ENCODE measurements around the gene RORB.
"Not testable (repeated sequence)": the region's sequence is repeated elsewhere in the genome, so short reads cannot be mapped to it uniquely, and the experiment has no call there.

The RORB gene

GRCh38 chr9:74512416-74512815 lies 15.3 kb downstream of the RORB start:
- no peak overlapping the region for H3K4me3 ChIP-seq (ENCODE audit: low read length in 2 of 2)
- H3K36me3 ChIP-seq (ENCODE audit: control insufficient read depth in 2 of 2, insufficient read depth in 2 of 2, low read length in 2 of 2): no peaks in the 10 kb centered on the region
- no peaks in the 10 kb centered on the region for H3K27me3 ChIP-seq (ENCODE audit: control insufficient read depth in 1 of 2, insufficient read depth in 2 of 2, low read length in 2 of 2)
- no peaks in the 10 kb centered on the region for H3K4me1 ChIP-seq (ENCODE audit: control insufficient read depth, insufficient read depth, low read length)
- no peak overlapping the region for H3K27ac ChIP-seq (ENCODE audit: low read length)
- H3K9ac ChIP-seq (ENCODE audit: low read length in 2 of 2): no peak overlapping the region
- no peaks in the 10 kb centered on the region for H3K9me3 ChIP-seq (ENCODE audit: control insufficient read depth in 2 of 2, low read length in 2 of 2)

DNA sequence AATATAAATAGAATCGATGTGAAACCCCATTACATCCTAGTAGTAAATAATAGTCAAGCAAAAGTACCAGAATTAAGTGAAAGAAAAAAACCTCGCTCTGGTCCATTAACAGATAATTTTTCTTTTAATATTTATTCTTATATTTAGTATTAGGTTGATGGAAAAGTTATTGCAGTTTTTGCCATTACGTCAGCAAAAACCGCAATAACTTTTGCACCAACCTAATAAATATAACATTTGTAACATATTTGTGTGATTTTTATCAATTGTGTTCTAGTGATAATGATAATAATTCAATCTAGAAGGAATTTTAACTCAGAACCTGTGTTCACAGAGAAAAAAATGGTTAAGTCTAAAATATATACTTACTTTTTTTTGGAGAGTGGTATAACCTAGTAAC lies 16.1 kb downstream of the RORB start:
- no peaks in the 10 kb centered on the region for H3K9me3 ChIP-seq (ENCODE audit: control insufficient read depth in 2 of 2, low read length in 2 of 2)
- no peaks in the 10 kb centered on the region for H3K27me3 ChIP-seq (ENCODE audit: control insufficient read depth in 1 of 2, insufficient read depth in 2 of 2, low read length in 2 of 2)
- no peak overlapping the region for H3K4me3 ChIP-seq (ENCODE audit: low read length in 2 of 2)
- H3K27ac ChIP-seq (ENCODE audit: low read length): no peak overlapping the region
- no peak overlapping the region for H3K9ac ChIP-seq (ENCODE audit: low read length in 2 of 2)
- H3K36me3 ChIP-seq (ENCODE audit: control insufficient read depth in 2 of 2, insufficient read depth in 2 of 2, low read length in 2 of 2): no peaks in the 10 kb centered on the region
- no peaks in the 10 kb centered on the region for H3K4me1 ChIP-seq (ENCODE audit: control insufficient read depth, insufficient read depth, low read length)

DNA sequence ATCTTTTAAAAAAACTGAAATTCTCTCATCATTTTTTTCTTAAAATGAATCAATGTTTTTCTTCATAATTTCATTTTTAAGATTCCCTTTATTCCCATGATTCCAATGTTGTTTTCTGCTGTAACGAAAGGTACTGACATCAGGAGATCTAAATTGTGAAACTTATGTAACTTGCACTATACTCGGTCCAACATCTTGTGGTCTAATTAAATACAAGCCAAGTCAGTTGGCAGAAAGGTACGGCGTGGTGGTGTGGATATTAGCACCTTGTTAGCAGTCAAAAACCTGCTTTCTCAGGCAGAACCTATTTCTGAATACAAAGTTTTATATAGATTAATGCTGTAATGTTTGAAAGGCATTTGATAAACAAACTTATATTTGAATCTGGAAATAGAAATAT lies 20.1 kb downstream of the RORB start:
- no peak overlapping the region for H3K27ac ChIP-seq (ENCODE audit: low read length)

GRCh38 chr9:74519419-74519818 lies 22.3 kb downstream of the RORB start:
- no peak overlapping the region for H3K9ac ChIP-seq (ENCODE audit: low read length in 2 of 2)
- H3K27me3 ChIP-seq (ENCODE audit: control insufficient read depth in 1 of 2, insufficient read depth in 2 of 2, low read length in 2 of 2): no peaks in the 10 kb centered on the region
- no peaks in the 10 kb centered on the region for H3K9me3 ChIP-seq (ENCODE audit: control insufficient read depth in 2 of 2, low read length in 2 of 2)
- no peak overlapping the region for H3K4me3 ChIP-seq (ENCODE audit: low read length in 2 of 2)
- H3K4me1 ChIP-seq (ENCODE audit: control insufficient read depth, insufficient read depth, low read length): no peaks in the 10 kb centered on the region
- no peaks in the 10 kb centered on the region for H3K36me3 ChIP-seq (ENCODE audit: control insufficient read depth in 2 of 2, insufficient read depth in 2 of 2, low read length in 2 of 2)
- H3K27ac ChIP-seq (ENCODE audit: low read length): no peak overlapping the region

More for the DNA sequence above, 20.1 kb downstream of the RORB start:
- Histone ChIP-seq H3K4me3 (ENCODE audit: low read length in 2 of 2) (no peak overlapping the region), H3K9ac (ENCODE audit: low read length in 2 of 2) (no peak overlapping the region), H3K4me1 (ENCODE audit: control insufficient read depth, insufficient read depth, low read length) (no peaks in the 10 kb centered on the region), H3K9me3 (ENCODE audit: control insufficient read depth in 2 of 2, low read length in 2 of 2) (no peaks in the 10 kb centered on the region), H3K36me3 (ENCODE audit: control insufficient read depth in 2 of 2, insufficient read depth in 2 of 2, low read length in 2 of 2) (no peaks in the 10 kb centered on the region), H3K27me3 (ENCODE audit: control insufficient read depth in 1 of 2, insufficient read depth in 2 of 2, low read length in 2 of 2) (no peaks in the 10 kb centered on the region)

- H3K27ac ChIP-seq (ENCODE audit: low read length): no peak overlapping the region
- no peaks in the 10 kb centered on the region for H3K4me1 ChIP-seq (ENCODE audit: control insufficient read depth, insufficient read depth, low read length)
- no peaks in the 10 kb centered on the region for H3K9me3 ChIP-seq (ENCODE audit: control insufficient read depth in 2 of 2, low read length in 2 of 2)
Observed at GRCh38 chr9:74521009-74521408, 23.9 kb downstream of the RORB start.

DNA sequence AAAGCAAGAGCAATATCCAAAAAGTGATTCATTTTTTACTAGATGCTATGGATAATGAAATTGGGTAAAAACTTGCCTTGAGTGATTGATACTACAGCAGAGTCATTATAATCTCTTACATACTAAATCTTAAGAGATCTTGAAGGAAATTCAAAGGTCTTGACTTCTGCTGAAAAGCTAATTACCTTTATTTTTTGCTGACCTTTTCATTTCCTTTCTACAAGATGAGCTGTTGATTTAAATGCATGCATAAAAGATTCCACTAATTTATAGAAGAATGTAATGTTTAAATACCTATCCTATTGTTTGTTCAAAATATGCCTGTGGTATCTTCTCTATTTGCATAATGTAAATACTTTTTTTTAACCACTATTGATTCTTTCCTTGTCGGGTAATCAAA lies 27.2 kb downstream of the RORB start:
- Histone ChIP-seq H3K4me1 (ENCODE audit: control insufficient read depth, insufficient read depth, low read length) (no peaks in the 10 kb centered on the region), H3K36me3 (ENCODE audit: control insufficient read depth in 2 of 2, insufficient read depth in 2 of 2, low read length in 2 of 2) (no peaks in the 10 kb centered on the region), H3K9ac (ENCODE audit: low read length in 2 of 2) (no peak overlapping the region), H3K4me3 (ENCODE audit: low read length in 2 of 2) (no peak overlapping the region), H3K9me3 (ENCODE audit: control insufficient read depth in 2 of 2, low read length in 2 of 2) (no peaks in the 10 kb centered on the region), H3K27me3 (ENCODE audit: control insufficient read depth in 1 of 2, insufficient read depth in 2 of 2, low read length in 2 of 2) (no peaks in the 10 kb centered on the region), H3K27ac (ENCODE audit: low read length) (no peak overlapping the region)

More at GRCh38 chr9:74521009-74521408, 23.9 kb downstream of the RORB start:
- Histone ChIP-seq H3K36me3 (ENCODE audit: control insufficient read depth in 2 of 2, insufficient read depth in 2 of 2, low read length in 2 of 2) (no peaks in the 10 kb centered on the region), H3K9ac (ENCODE audit: low read length in 2 of 2) (no peak overlapping the region), H3K4me3 (ENCODE audit: low read length in 2 of 2) (no peak overlapping the region), H3K27me3 (ENCODE audit: control insufficient read depth in 1 of 2, insufficient read depth in 2 of 2, low read length in 2 of 2) (no peaks in the 10 kb centered on the region)

DNA sequence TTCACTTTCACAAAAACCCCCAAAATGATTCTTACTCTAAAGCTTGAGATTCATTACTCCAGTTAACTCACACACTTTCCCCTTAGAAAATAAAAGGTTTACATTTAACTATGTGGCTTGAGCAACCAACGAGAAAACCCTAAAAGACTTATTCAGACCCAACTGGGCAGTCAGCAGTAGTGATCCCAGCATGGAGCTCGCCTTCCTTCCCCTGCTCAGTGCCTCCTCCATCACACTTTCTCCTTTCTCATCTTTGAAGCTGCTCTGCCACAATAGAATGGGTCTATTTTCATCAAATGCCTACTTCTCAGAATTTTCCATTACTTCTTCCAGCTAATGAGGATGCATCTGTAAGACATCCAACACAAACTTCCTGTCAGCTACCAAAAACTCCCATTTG lies 29.1 kb downstream of the RORB start:
- Histone ChIP-seq H3K27ac (ENCODE audit: low read length) (no peak overlapping the region), H3K4me3 (ENCODE audit: low read length in 2 of 2) (no peak overlapping the region), H3K9me3 (ENCODE audit: control insufficient read depth in 2 of 2, low read length in 2 of 2) (no peaks in the 10 kb centered on the region), H3K36me3 (ENCODE audit: control insufficient read depth in 2 of 2, insufficient read depth in 2 of 2, low read length in 2 of 2) (no peaks in the 10 kb centered on the region), H3K27me3 (ENCODE audit: control insufficient read depth in 1 of 2, insufficient read depth in 2 of 2, low read length in 2 of 2) (no peaks in the 10 kb centered on the region), H3K4me1 (ENCODE audit: control insufficient read depth, insufficient read depth, low read length) (no peaks in the 10 kb centered on the region), H3K9ac (ENCODE audit: low read length in 2 of 2) (no peak overlapping the region)

GRCh38 chr9:74527718-74528117 lies 30.6 kb downstream of the RORB start:
- no peaks in the 10 kb centered on the region for H3K27me3 ChIP-seq (ENCODE audit: control insufficient read depth in 1 of 2, insufficient read depth in 2 of 2, low read length in 2 of 2)
- no peaks in the 10 kb centered on the region for H3K4me1 ChIP-seq (ENCODE audit: control insufficient read depth, insufficient read depth, low read length)
- no peak overlapping the region for H3K4me3 ChIP-seq (ENCODE audit: low read length in 2 of 2)
- no peak overlapping the region for H3K9ac ChIP-seq (ENCODE audit: low read length in 2 of 2)
- H3K36me3 ChIP-seq (ENCODE audit: control insufficient read depth in 2 of 2, insufficient read depth in 2 of 2, low read length in 2 of 2): no peaks in the 10 kb centered on the region
- H3K9me3 ChIP-seq (ENCODE audit: control insufficient read depth in 2 of 2, low read length in 2 of 2): no peaks in the 10 kb centered on the region
- H3K27ac ChIP-seq (ENCODE audit: low read length): no peak overlapping the region

DNA sequence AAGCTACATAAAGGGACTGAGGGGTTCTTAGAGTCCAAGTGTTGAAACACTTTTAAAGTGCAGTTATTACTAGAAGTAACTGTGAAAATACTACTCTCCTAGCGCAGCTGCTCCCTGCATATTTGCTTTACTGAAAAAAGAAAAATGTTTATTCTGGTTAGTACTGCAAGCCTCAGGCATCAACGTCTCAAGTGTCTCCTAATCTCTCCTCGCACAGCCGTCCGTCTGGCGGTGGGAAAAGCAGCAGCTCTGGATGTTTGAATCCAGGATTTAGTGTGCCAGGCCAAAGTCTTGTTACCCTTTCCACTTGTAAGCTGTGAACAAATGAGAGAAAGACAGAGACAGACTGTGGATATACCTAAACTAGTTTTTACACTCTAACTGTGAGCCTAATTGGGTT lies 31.1 kb downstream of the RORB start:
- no peaks in the 10 kb centered on the region for H3K36me3 ChIP-seq (ENCODE audit: control insufficient read depth in 2 of 2, insufficient read depth in 2 of 2, low read length in 2 of 2)
- H3K27ac ChIP-seq (ENCODE audit: low read length): no peak overlapping the region
- H3K9me3 ChIP-seq (ENCODE audit: control insufficient read depth in 2 of 2, low read length in 2 of 2): no peaks in the 10 kb centered on the region
- H3K27me3 ChIP-seq (ENCODE audit: control insufficient read depth in 1 of 2, insufficient read depth in 2 of 2, low read length in 2 of 2): no peaks in the 10 kb centered on the region
- no peak overlapping the region for H3K4me3 ChIP-seq (ENCODE audit: low read length in 2 of 2)
- H3K9ac ChIP-seq (ENCODE audit: low read length in 2 of 2): no peak overlapping the region
- H3K4me1 ChIP-seq (ENCODE audit: control insufficient read depth, insufficient read depth, low read length): no peaks in the 10 kb centered on the region

DNA sequence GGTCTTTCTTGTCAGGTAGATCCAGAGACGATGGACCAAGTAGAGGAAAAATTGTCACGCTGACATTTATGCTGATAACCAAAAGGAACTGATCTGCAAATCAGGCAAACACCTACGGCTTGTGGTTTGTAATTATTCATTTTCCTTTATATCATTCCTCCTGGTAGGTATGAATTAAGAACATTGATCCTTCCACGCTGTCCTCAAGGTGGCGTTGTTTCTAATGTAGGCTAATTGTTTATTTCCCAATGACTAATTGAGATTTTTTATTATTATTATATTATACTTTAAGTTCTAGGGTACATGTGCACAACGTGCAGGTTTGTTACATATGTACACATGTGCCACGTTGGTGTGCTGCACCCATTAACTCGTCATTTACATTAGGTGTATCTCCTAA lies 33.3 kb downstream of the RORB start:
- H3K4me3 ChIP-seq (ENCODE audit: low read length in 2 of 2); H3K9ac ChIP-seq (ENCODE audit: low read length in 2 of 2); H3K4me1 ChIP-seq (ENCODE audit: control insufficient read depth, insufficient read depth, low read length); H3K36me3 ChIP-seq (ENCODE audit: control insufficient read depth in 2 of 2, insufficient read depth in 2 of 2, low read length in 2 of 2); H3K27me3 ChIP-seq (ENCODE audit: control insufficient read depth in 1 of 2, insufficient read depth in 2 of 2, low read length in 2 of 2); H3K9me3 ChIP-seq (ENCODE audit: control insufficient read depth in 2 of 2, low read length in 2 of 2); H3K27ac ChIP-seq (ENCODE audit: low read length): not testable (repeated sequence)

- Histone ChIP-seq H3K27ac (ENCODE audit: low read length) (no peak overlapping the region), H3K27me3 (ENCODE audit: control insufficient read depth in 1 of 2, insufficient read depth in 2 of 2, low read length in 2 of 2) (no peaks in the 10 kb centered on the region), H3K9me3 (ENCODE audit: control insufficient read depth in 2 of 2, low read length in 2 of 2) (no peaks in the 10 kb centered on the region), H3K9ac (ENCODE audit: low read length in 2 of 2) (no peak overlapping the region), H3K4me3 (ENCODE audit: low read length in 2 of 2) (no peak overlapping the region), H3K4me1 (ENCODE audit: control insufficient read depth, insufficient read depth, low read length) (no peaks in the 10 kb centered on the region), H3K36me3 (ENCODE audit: control insufficient read depth in 2 of 2, insufficient read depth in 2 of 2, low read length in 2 of 2) (no peaks in the 10 kb centered on the region)
Observed at GRCh38 chr9:74533253-74533652, 36.1 kb downstream of the RORB start.

DNA sequence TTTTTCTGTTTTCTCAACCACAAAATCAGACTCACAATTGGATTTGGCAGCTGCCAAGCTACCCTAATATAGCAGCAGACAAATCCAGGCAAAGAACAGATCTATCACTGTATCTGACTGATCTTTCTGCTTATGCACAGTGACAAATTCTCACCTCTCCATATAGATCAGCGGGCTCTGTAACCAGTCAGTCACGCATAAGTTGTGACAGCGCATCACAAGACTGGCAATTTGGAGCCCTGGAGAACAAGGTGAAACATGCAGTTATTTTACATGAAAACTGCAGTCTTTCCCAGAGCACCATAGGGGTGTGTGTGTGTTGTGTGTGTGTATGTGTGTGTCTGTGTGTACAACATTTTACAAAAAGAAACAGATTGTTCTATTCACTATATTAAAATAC lies 37.7 kb downstream of the RORB start:
- Histone ChIP-seq H3K27me3 (ENCODE audit: control insufficient read depth in 1 of 2, insufficient read depth in 2 of 2, low read length in 2 of 2) (no peaks in the 10 kb centered on the region), H3K9ac (ENCODE audit: low read length in 2 of 2) (no peak overlapping the region), H3K9me3 (ENCODE audit: control insufficient read depth in 2 of 2, low read length in 2 of 2) (no peaks in the 10 kb centered on the region), H3K27ac (ENCODE audit: low read length) (no peak overlapping the region), H3K4me1 (ENCODE audit: control insufficient read depth, insufficient read depth, low read length) (no peaks in the 10 kb centered on the region), H3K36me3 (ENCODE audit: control insufficient read depth in 2 of 2, insufficient read depth in 2 of 2, low read length in 2 of 2) (no peaks in the 10 kb centered on the region), H3K4me3 (ENCODE audit: low read length in 2 of 2) (no peak overlapping the region)

Data from stomach smooth muscle (tissue), 2 donors.